Stimulated activated naive B cell treated with anti-CD40 and anti-IgM and Interleukin-4, amounts not matched to agents 10 μg/mL and 1 μg/mL and 100 μg/mL, for 72 hours (primary cell): ENCODE results near the gene PCNX2.
A peak's percentile ranks its signal among the peaks of the same experiment; 100 is the strongest.
"Not testable (repeated sequence)": the region's sequence is repeated elsewhere in the genome, so short reads cannot be mapped to it uniquely, and the experiment has no call there.

Source experiments
- ATAC-seq, 2 donors: fragments of 150-1000 bp; cut with Tn5 transposase; replicated peaks; 2 replicates each; pipeline ENCODE4 v1.10.0; 2021; ENCODE audit warnings: moderate library complexity in 1 of 2
- DNase-seq: peaks from one replicate; pipeline ENCODE4 v3.0.0; 2021
- H3K27ac Mint-ChIP-seq: one replicate; pipeline ENCODE4 v1.8.0; 2022; ENCODE audit warnings: mild to moderate bottlenecking, mixed read lengths
- H3K27me3 Mint-ChIP-seq, 2 donors: one replicate each; pipeline ENCODE4 v1.8.0; 2022; ENCODE audit warnings: mixed read lengths in 2 of 2
- H3K36me3 Mint-ChIP-seq, 2 donors: one replicate each; pipeline ENCODE4 v1.8.0; 2022; ENCODE audit warnings: mixed read lengths in 2 of 2, mild to moderate bottlenecking in 1 of 2
- H3K4me1 Mint-ChIP-seq, 2 donors: one replicate each; pipeline ENCODE4 v1.8.0; 2022; ENCODE audit warnings: mixed read lengths in 2 of 2, mild to moderate bottlenecking in 1 of 2
- H3K4me3 Mint-ChIP-seq, 2 donors: one replicate each; pipeline ENCODE4 v1.8.0; 2022; ENCODE audit warnings: mild to moderate bottlenecking in 2 of 2, mixed read lengths in 2 of 2, moderate library complexity in 1 of 2
- H3K9me3 Mint-ChIP-seq, 2 donors: one replicate each; pipeline ENCODE4 v1.8.0; 2022; ENCODE audit warnings: mixed read lengths in 2 of 2, mild to moderate bottlenecking in 1 of 2

PCNX2 gene

GRCh38 chr1:233090746-233091494 is 204.6 kb downstream of the PCNX2 start:
- H3K27me3 Mint-ChIP-seq = no peaks in the 10 kb centered on the region
- no peak overlapping the region for H3K4me3 Mint-ChIP-seq
- peaks cover 14 to 33% of the 10 kb centered on the region in 2 donors for H3K36me3 Mint-ChIP-seq
- no peak for ATAC-seq
- H3K9me3 Mint-ChIP-seq = peaks cover 0 to 1% of the 10 kb centered on the region in 2 donors
- no peak overlapping the region for H3K27ac Mint-ChIP-seq
- peaks cover 3 to 16% of the 10 kb centered on the region in 2 donors for H3K4me1 Mint-ChIP-seq
- DNase-seq = no peak

DNA sequence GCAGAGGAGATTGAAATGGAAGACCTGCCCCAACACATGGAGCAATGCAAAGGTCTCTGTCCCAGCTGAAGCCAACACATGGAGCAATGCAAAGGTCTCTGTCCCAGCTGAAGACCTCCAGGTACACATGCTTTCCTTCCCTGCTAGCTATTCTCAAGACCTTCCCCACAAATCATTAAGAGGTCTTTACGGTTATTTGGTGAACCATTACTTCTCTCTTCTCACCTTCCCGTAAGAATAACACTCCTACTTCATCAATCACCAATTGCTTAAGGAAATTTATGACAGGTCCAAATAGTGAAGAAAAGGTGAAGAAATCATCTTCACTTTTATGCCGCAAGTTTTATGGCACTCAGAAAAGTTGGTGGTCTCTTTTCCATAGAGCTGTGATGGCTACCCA is 206.3 kb downstream of the PCNX2 start:
- Mint-ChIP-seq H3K4me1 (peaks cover 3 to 16% of the 10 kb centered on the region in 2 donors), H3K4me3 (no peak overlapping the region), H3K36me3 (peaks cover 19 to 35% of the 10 kb centered on the region in 2 donors), H3K9me3 (peaks cover 0 to 2% of the 10 kb centered on the region in 2 donors), H3K27me3 (no peaks in the 10 kb centered on the region), H3K27ac (no peak overlapping the region)
- ATAC-seq (no peak), DNase-seq (no peak)

DNA sequence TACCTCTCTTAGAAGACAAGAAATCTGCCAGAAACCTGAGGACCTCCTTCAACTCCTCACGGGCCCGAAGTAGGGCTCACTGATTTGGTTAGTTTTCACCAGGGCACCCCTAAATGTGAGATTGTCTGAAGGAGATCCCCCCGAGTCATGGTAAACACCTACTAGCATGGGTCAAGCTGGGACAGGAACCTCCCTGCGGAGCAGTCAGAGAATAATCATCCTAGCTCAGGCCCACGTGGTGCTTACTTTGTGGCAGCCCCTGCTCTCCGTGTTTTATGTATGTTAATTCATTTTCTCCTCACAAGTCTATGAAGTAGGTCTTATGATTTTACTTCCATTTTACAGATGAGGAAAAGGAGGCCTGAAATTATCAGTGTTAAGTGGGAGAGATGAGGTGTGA is 206.9 kb downstream of the PCNX2 start:
- Mint-ChIP-seq H3K27ac (no peak overlapping the region), H3K4me3 (no peak overlapping the region), H3K27me3 (no peaks in the 10 kb centered on the region), H3K4me1 (peaks cover 3 to 16% of the 10 kb centered on the region in 2 donors), H3K36me3 (peaks cover 19 to 35% of the 10 kb centered on the region in 2 donors), H3K9me3 (peaks cover 0 to 2% of the 10 kb centered on the region in 2 donors)
- ATAC-seq (no peak), DNase-seq (no peak)

DNA sequence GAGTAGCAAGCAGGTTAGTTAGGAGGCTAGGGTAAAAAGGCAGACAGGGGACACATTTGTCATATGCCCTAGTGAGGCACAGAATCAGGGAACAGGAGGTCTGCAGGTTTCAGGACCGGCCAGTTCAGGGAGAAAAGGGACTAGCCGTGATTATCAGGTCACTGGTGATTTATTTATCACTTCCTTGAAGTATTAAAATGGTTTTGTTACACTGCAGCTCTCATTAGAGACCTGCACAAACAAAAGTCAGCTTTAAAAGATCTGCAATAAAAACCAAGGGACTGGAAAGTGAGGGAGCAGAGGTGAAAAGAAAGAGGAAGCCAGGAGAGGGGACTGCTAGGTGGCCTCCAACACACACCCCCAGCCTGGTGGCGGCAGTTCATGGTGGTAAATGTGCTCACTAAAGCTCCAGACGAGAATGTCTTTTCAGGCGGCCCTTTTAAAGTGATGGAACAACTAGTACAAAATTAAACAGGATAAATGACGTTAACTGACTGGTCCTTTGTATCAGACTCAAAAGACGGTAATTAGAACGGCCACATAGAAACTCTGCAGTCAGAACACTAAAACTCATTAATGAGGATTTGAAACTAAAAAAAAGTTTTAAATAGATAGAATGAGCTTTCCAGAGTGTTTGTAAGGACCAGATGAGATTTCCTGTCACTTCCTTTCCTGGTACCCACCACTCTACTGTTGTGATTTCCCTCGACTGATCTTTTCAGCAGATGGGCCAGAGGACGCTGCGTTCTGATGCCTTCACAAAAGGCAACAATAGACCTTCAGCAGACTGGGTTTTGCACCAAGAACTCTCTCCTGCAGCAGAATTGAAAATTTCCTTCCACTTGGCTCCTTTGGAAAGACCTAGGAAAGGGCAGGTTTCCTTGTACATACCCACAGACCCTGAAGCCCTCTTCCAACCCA is 208.3 kb downstream of the PCNX2 start:
- Mint-ChIP-seq H3K4me1 (peaks cover 6 to 22% of the 10 kb centered on the region in 2 donors), H3K27ac (peak overlapping the region; percentile 43), H3K36me3 (peaks cover 17 to 36% of the 10 kb centered on the region in 2 donors), H3K4me3 (no peak overlapping the region), H3K9me3 (peaks cover 0 to 2% of the 10 kb centered on the region in 2 donors), H3K27me3 (no peaks in the 10 kb centered on the region)
- no peak for DNase-seq
- ATAC-seq = no peak

DNA sequence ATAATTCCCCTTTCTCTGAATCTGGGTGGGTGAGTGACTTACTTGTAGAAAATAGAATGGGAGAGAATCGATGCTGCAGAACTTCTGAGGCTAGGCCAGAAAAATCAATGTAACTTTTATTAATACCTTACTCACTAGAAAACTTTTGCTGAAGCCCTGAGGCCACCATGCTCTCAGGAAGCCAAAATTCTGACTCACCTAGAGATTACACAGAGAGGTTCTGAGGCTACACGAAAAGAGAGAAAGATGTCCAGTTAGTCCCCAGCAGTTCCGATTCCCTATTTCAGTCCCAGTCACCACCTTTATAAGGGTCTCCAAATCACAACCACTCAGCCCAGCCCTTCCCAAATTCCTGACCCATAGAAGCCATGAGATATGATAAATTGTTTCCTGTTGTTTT is 210.0 kb downstream of the PCNX2 start:
- ATAC-seq = no peak
- Mint-ChIP-seq H3K9me3 (peaks cover 0 to 2% of the 10 kb centered on the region in 2 donors), H3K27ac (no peak overlapping the region), H3K4me1 (peaks cover 6 to 16% of the 10 kb centered on the region in 2 donors), H3K27me3 (no peaks in the 10 kb centered on the region), H3K4me3 (no peak overlapping the region), H3K36me3 (peaks cover 17 to 27% of the 10 kb centered on the region in 2 donors)
- DNase-seq = no peak

- Mint-ChIP-seq H3K9me3 (peaks cover 0 to 2% of the 10 kb centered on the region in 2 donors), H3K36me3 (peaks cover 13 to 25% of the 10 kb centered on the region in 2 donors)
Measured at GRCh38 chr1:233082778-233083550, 212.6 kb downstream of the PCNX2 start.

GRCh38 chr1:233081735-233082134 is 213.8 kb downstream of the PCNX2 start:
- ATAC-seq = no peak
- H3K36me3 Mint-ChIP-seq = peaks cover 9 to 20% of the 10 kb centered on the region in 2 donors
- no peak overlapping the region for H3K27ac Mint-ChIP-seq
- no peak overlapping the region for H3K4me3 Mint-ChIP-seq
- H3K27me3 Mint-ChIP-seq = no peaks in the 10 kb centered on the region
- no peak for DNase-seq
- peaks cover 0 to 2% of the 10 kb centered on the region in 2 donors for H3K9me3 Mint-ChIP-seq
- peaks cover 6 to 11% of the 10 kb centered on the region in 2 donors for H3K4me1 Mint-ChIP-seq

More at GRCh38 chr1:233082778-233083550, 212.6 kb downstream of the PCNX2 start:
- Mint-ChIP-seq H3K27me3 (no peaks in the 10 kb centered on the region), H3K4me3 (no peak overlapping the region), H3K4me1 (peaks cover 6 to 16% of the 10 kb centered on the region in 2 donors), H3K27ac (no peak overlapping the region)
- ATAC-seq (peak; percentile 68 to 75), DNase-seq (no peak)

- DNase-seq, H3K27me3 Mint-ChIP-seq, ATAC-seq, H3K4me1 Mint-ChIP-seq, H3K4me3 Mint-ChIP-seq, H3K9me3 Mint-ChIP-seq, H3K27ac Mint-ChIP-seq: not testable (repeated sequence)
- H3K36me3 Mint-ChIP-seq = peaks cover 6 to 15% of the 10 kb centered on the region in 2 donors
Measured at GRCh38 chr1:233080827-233081226, 214.7 kb downstream of the PCNX2 start.

GRCh38 chr1:233080286-233080685 is 215.2 kb downstream of the PCNX2 start:
- peaks cover 6 to 9% of the 10 kb centered on the region in 2 donors for H3K4me1 Mint-ChIP-seq
- no peak for DNase-seq
- H3K9me3 Mint-ChIP-seq = no peaks in the 10 kb centered on the region
- no peak overlapping the region for H3K27ac Mint-ChIP-seq
- H3K4me3 Mint-ChIP-seq = no peak overlapping the region
- peaks cover 2 to 13% of the 10 kb centered on the region in 2 donors for H3K36me3 Mint-ChIP-seq
- H3K27me3 Mint-ChIP-seq = no peaks in the 10 kb centered on the region
- no peak for ATAC-seq

DNA sequence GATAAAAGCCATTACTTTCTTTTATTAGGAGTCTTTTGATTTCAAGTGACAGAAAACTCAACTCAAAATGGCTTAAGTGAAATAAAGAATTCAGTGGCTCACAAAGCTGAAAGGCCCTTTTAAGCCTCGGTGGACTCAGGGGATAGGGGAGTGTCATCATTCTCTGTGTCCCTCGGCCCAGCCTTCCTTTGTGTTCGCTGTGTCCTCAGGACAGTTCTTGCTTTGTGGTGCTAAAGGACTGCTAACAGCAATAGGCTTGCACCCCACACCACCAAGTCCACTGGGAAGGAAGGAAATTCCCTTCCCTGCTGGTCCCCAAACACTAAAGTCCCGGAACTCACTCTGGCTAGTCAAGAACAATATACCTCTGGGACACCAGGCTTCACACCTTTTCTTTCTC is 216.0 kb downstream of the PCNX2 start:
- Mint-ChIP-seq H3K27me3 (no peaks in the 10 kb centered on the region), H3K4me1 (peaks cover 6 to 9% of the 10 kb centered on the region in 2 donors), H3K4me3 (no peak overlapping the region), H3K27ac (no peak overlapping the region), H3K9me3 (no peaks in the 10 kb centered on the region), H3K36me3 (peaks cover 2 to 16% of the 10 kb centered on the region in 2 donors)
- no peak for DNase-seq
- ATAC-seq = no peak

DNA sequence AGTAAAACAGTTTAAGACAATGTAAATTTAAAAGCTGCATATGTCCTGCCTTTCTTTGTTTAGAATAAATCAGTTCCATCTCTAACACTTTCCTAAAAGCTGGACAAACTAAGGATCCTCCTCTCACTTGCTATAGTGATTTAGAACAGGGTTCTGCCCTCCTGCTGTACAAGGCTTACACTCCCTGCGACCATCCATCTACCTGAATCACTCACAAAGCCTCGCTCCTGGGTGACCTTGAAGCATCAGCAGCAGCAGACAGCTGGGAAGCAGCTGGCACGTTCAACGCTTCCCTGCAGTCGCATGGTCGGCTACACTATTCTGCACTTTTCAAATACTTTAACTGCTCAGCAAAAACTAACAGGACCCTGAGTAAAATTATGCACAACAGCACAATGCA is 217.1 kb downstream of the PCNX2 start:
- H3K36me3 Mint-ChIP-seq = peaks cover 2 to 16% of the 10 kb centered on the region in 2 donors
- no peaks in the 10 kb centered on the region for H3K27me3 Mint-ChIP-seq
- ATAC-seq = no peak
- H3K4me3 Mint-ChIP-seq = no peak overlapping the region
- peaks cover 6 to 9% of the 10 kb centered on the region in 2 donors for H3K4me1 Mint-ChIP-seq
- no peak for DNase-seq
- H3K9me3 Mint-ChIP-seq = no peaks in the 10 kb centered on the region
- no peak overlapping the region for H3K27ac Mint-ChIP-seq

GRCh38 chr1:233075915-233076295 is 219.6 kb downstream of the PCNX2 start:
- Mint-ChIP-seq H3K4me3 (no peak overlapping the region), H3K9me3 (peaks cover 3 to 6% of the 10 kb centered on the region in 2 donors), H3K27me3 (no peaks in the 10 kb centered on the region), H3K36me3 (peaks cover 2 to 16% of the 10 kb centered on the region in 2 donors), H3K27ac (no peak overlapping the region), H3K4me1 (no peaks in the 10 kb centered on the region)
- ATAC-seq (no peak), DNase-seq (no peak)

DNA sequence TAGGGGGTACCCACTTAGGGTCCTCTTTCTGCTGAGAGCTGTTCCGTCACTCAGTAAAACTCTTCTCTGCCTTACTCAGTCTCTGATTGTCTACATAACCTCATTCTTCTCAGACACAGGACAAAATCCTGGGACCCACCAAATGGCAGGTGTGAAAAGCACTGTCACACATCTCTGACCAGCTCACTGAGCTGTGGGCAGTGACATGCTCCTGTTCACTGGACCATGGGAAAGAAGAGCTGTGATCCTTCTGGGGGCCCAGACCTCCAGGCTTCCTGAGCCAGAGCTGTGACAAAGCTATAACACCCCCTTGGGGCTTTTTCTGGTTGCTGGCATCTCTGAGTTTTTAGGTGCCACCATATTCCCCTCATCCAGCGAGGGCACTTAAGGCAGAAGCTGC is 229.4 kb downstream of the PCNX2 start:
- peaks cover 4 to 8% of the 10 kb centered on the region in 2 donors for H3K9me3 Mint-ChIP-seq
- no peaks in the 10 kb centered on the region for H3K27me3 Mint-ChIP-seq
- no peak overlapping the region for H3K27ac Mint-ChIP-seq
- H3K36me3 Mint-ChIP-seq = peaks cover 16 to 20% of the 10 kb centered on the region in 2 donors
- no peaks in the 10 kb centered on the region for H3K4me1 Mint-ChIP-seq
- DNase-seq = no peak
- ATAC-seq = no peak
- H3K4me3 Mint-ChIP-seq = no peak overlapping the region

GRCh38 chr1:233065685-233066084 is 229.8 kb downstream of the PCNX2 start:
- no peak overlapping the region for H3K4me3 Mint-ChIP-seq
- H3K36me3 Mint-ChIP-seq = peaks cover 16 to 20% of the 10 kb centered on the region in 2 donors
- peaks cover 4 to 7% of the 10 kb centered on the region in 2 donors for H3K9me3 Mint-ChIP-seq
- no peaks in the 10 kb centered on the region for H3K4me1 Mint-ChIP-seq
- H3K27me3 Mint-ChIP-seq = no peaks in the 10 kb centered on the region
- no peak overlapping the region for H3K27ac Mint-ChIP-seq
- DNase-seq (no peak), ATAC-seq (no peak)
